HEK293 (cell line): ENCODE data around the gene MAGI1.

Source experiments
- CTCF ChIP-seq: fragments of 450-650 bp; formaldehyde crosslinking; IDR thresholded peaks from 2 replicates; pipeline ENCODE4 v1.5.1; 2016; ENCODE audit warnings: missing biosample characterization, missing genetic modification characterization
- PATZ1 ChIP-seq: fragments of 450-650 bp; formaldehyde crosslinking; IDR thresholded peaks from 2 replicates; pipeline ENCODE4 v1.5.1; 2016; ENCODE audit warnings: missing biosample characterization, missing genetic modification characterization
- ZBTB11 ChIP-seq: fragments of 450-650 bp; formaldehyde crosslinking; conservative IDR thresholded peaks from 2 replicates; pipeline ENCODE4 v1.5.1; 2016; ENCODE audit warnings: low read depth, missing biosample characterization, missing genetic modification characterization
- ZNF157 ChIP-seq: fragments of 450-650 bp; formaldehyde crosslinking; IDR thresholded peaks from 2 replicates; pipeline ENCODE4 v1.5.1; 2016; ENCODE audit warnings: missing biosample characterization, missing genetic modification characterization
- ZNF366 ChIP-seq: fragments of 450-650 bp; formaldehyde crosslinking; conservative IDR thresholded peaks from 2 replicates; pipeline ENCODE4 v1.5.1; 2016; ENCODE audit warnings: missing biosample characterization, missing genetic modification characterization
- ZSCAN5A ChIP-seq: fragments of 450-650 bp; formaldehyde crosslinking; IDR thresholded peaks from 2 replicates; pipeline ENCODE4 v1.5.1; 2016; ENCODE audit warnings: missing biosample characterization, missing genetic modification characterization

GRCh38 chr3:65967451-65967850 is 71.3 kb downstream of the MAGI1 start:
- TF ChIP-seq CTCF (tag by site-specific recombination) (no peak), PATZ1 (no peak), ZBTB11 (no peak), ZNF157 (tag by site-specific recombination) (no peak), ZSCAN5A (no peak), ZNF366 (no peak)
